ENCODE results near the gene METTL27. TPM values are rescaled to one million over a fixed set of nuclear protein-coding genes. Genes with fewer than 3 reads are reported as not detected.
"Not testable (repeated sequence)": the region's sequence is repeated elsewhere in the genome, so short reads cannot be mapped to it uniquely, and the experiment has no call there.

METTL27 gene
- total and polyA plus RNA-seq, 12 donors, result 0.16 to 1.3 (median 0.42) TPM; not detected in 3

DNA sequence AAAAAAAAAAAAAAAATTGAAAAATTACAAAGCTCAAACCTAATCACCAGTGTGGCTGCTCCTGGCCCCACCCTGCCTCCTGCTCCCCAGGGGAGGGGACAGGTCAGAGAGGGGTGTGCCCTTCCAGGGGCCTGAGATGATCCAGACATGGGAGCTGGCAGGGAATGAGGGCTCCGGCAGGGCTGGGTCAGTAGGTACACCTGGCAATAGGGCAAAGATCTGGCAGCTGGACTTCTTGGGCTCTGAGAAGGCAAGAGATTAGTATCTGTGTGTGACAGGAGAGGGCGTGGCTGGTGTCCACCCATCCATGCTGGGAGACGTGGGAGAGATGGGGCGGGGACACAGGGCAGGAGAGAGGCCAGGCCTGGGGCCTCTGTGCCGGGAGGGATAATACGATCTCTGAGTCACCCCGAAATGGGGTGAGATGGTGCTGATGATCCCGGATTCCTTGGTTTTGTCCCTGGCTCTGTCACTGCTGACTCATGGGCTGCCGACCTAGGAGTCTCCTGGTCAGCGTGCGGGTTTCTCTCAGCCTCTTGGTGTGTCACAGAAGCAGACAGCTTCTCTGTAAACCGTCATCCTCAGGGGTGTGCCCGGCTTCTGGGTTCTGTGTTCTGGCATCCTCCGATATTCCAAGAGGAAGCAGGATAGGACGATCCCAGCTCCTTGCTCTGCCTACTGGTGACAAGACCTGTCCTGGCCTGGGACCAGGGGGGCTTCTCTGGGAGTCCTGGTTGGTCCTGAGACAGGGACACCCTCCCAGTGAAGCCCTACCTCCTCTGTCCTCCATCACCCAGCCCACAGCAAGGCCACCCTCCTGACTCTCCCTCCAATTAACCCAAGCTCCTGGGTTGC lies 19.8 kb downstream of the METTL27 start:
- Histone ChIP-seq H3K4me3 (no peak overlapping the region), H3K9me3 (no peaks in the 10 kb centered on the region), H3K27me3 (peaks cover 0 to 5% (median 0%) of the 10 kb centered on the region in 7 donors), H3K36me3 (no peaks in the 10 kb centered on the region), H3K27ac (no peak overlapping the region), H3K4me1 (peaks cover 0 to 17% (median 0%) of the 10 kb centered on the region in 9 donors)
- WGBS, 2 donors, result 64 to 70% methylated on average over 15 of the region's 15 CpGs
- TF ChIP-seq CTCF (IDR thresholded peaks at IDR 0.05), result no peak
- peak in 1 of 8 donors; percentile 48 for ATAC-seq
- intact Hi-C loops (cut with DNase I), result no loop called here
- DNase-seq, result no peak

- intact Hi-C loops (cut with DNase I); H3K27ac ChIP-seq; H3K4me3 ChIP-seq; H3K9me3 ChIP-seq; ATAC-seq; DNase-seq; H3K36me3 ChIP-seq; H3K27me3 ChIP-seq; H3K4me1 ChIP-seq: not testable (repeated sequence)
- WGBS, 2 donors, result 92 to 93% methylated on average over 14 of the region's 14 CpGs
Observed at GRCh38 chr7:73821597-73822285, 20.6 kb downstream of the METTL27 start.

- TF ChIP-seq CTCF (IDR thresholded peaks at IDR 0.05), result no peak
- H3K27ac ChIP-seq, result no peak overlapping the region
Observed at GRCh38 chr7:73820013-73820412, 22.3 kb downstream of the METTL27 start.

DNA sequence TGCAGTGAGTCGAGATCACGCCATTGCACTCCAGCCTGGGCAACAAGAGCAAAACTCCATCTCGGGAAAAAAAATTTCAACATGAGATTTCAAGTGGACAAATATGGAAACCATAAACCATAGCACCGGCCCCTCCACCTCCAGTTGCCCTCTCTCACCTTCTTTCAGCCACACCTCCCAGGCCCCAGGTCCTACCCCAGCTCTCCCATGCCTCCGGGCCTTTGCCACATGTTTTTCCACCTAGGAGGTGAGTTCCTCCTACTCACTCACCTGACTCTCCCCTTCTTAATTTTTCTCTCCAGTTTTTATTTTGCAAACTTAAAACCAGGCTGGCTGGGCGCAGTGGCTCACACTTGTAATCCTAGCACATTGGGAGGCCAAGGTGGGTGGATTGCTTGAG lies 25.2 kb downstream of the METTL27 start:
- 87 to 89% methylated on average over 6 of the region's 6 CpGs for WGBS, 2 donors
- TF ChIP-seq CTCF (IDR thresholded peaks at IDR 0.05), result no peak
- H3K4me1 ChIP-seq, result no peaks in the 10 kb centered on the region
- no peak overlapping the region for H3K4me3 ChIP-seq
- H3K27ac ChIP-seq, result no peak overlapping the region
- intact Hi-C loops (cut with DNase I), result loop anchor here in 1 of 10 donors (5.0 kb wide), 1 partner anchor 40 kb away; no protein-coding TSS in a partner anchor
- H3K36me3 ChIP-seq, result no peaks in the 10 kb centered on the region
- ATAC-seq (no peak), DNase-seq (no peak)
- H3K27me3 ChIP-seq, result peaks cover 0 to 11% (median 0%) of the 10 kb centered on the region in 7 donors
- peaks cover 0 to 15% (median 0%) of the 10 kb centered on the region in 11 donors for H3K9me3 ChIP-seq

More at GRCh38 chr7:73820013-73820412, 22.3 kb downstream of the METTL27 start:
- 80 to 83% methylated on average over 7 of the region's 7 CpGs for WGBS, 2 donors
- H3K36me3 ChIP-seq, result no peaks in the 10 kb centered on the region
- no peaks in the 10 kb centered on the region for H3K4me1 ChIP-seq
- no peak for DNase-seq
- no peak overlapping the region for H3K4me3 ChIP-seq
- H3K9me3 ChIP-seq, result no peaks in the 10 kb centered on the region
- H3K27me3 ChIP-seq, result peaks cover 0 to 7% (median 0%) of the 10 kb centered on the region in 7 donors
- intact Hi-C loops (cut with DNase I), result no loop called here
- no peak for ATAC-seq

Data from heart right ventricle (tissue), 16 donors.